Measurements from ENCODE around the gene NACA2. TPM values are rescaled to one million over a fixed set of nuclear protein-coding genes. Genes with fewer than 3 reads are reported as not detected.

Gene NACA2
- total RNA-seq, 1 experiment from 2014 or later: not detected

- RAD21 ChIA-PET (ENCODE audit: low non-redundant PET in 1 of 2, low total read pairs in 2 of 2, uncharacterized antibody in 2 of 2, unreplicated experiment in 2 of 2): no interaction called here
- no peak overlapping the region for H3K4me2 ChIP-seq (ENCODE audit: low read length)
- peak overlapping the region; percentile 34 for H2AFZ ChIP-seq (ENCODE audit: low read depth, low read length, poor library complexity, severe bottlenecking)
- no TSS peak for BruUV-seq (replicated peaks)
- H3K4me1 ChIP-seq (ENCODE audit: control insufficient read depth in 1 of 2, insufficient read depth in 2 of 2, low read length in 2 of 2): peaks cover 5 to 8% of the 10 kb centered on the region in 2 experiments; a peak in 2 of 4 replicates
- peaks cover 0 to 4% of the 10 kb centered on the region in 2 experiments; a peak in 1 of 4 replicates for H3K9me3 ChIP-seq (ENCODE audit: control insufficient read depth in 1 of 2, insufficient read depth in 1 of 2, low read depth in 1 of 2, low read length in 2 of 2)
- no peaks in the 10 kb centered on the region for H4K20me1 ChIP-seq (ENCODE audit: insufficient read depth)
- H3K9ac ChIP-seq (ENCODE audit: low read length): no peak overlapping the region
- no peak overlapping the region for H3K4me3 ChIP-seq (replicated peaks in 1 of 2; ENCODE audit: low read depth in 1 of 2, low read length in 2 of 2)
- ATAC-seq: no peak
- no peaks in the 10 kb centered on the region; the same call in 1 of the 2 replicates for H3K9me2 ChIP-seq (ENCODE audit: insufficient read depth)
- DNase-seq (ENCODE audit: low read depth, low spot score): no peak
- no peak overlapping the region for H3K27ac ChIP-seq (ENCODE audit: low read depth, low read length)
- TF ChIP-seq RAD21 (IDR thresholded peaks at IDR 0.05; ENCODE audit: low read depth): no peak
- TF ChIP-seq EZH2 (IDR thresholded peaks at IDR 0.05): no peak
- no peak for TF ChIP-seq CBX3 (IDR thresholded peaks at IDR 0.05; ENCODE audit: low read depth)
- no peak for TF ChIP-seq SIN3A (IDR thresholded peaks at IDR 0.05; ENCODE audit: low read depth)
- TF ChIP-seq CTCF (IDR thresholded peaks at IDR 0.05 in 2 of 3, conservative IDR thresholded peaks at IDR 0.05 in 1 of 3; ENCODE audit: borderline replicate concordance in 1 of 3, insufficient read depth in 1 of 3, low read depth in 2 of 3, low read length in 2 of 3): no peak
- no peak for TF ChIP-seq POLR2AphosphoS5 (IDR thresholded peaks at IDR 0.05; ENCODE audit: low read depth, low read length)
- no peak for TF ChIP-seq CEBPB (IDR thresholded peaks at IDR 0.05; ENCODE audit: low read depth)
- TF ChIP-seq FOSL1 (IDR thresholded peaks at IDR 0.05; ENCODE audit: low read depth): no peak
- no peak for TF ChIP-seq SP1 (IDR thresholded peaks at IDR 0.05; ENCODE audit: low read depth)
- no peak for TF ChIP-seq ZBTB33 (IDR thresholded peaks at IDR 0.05; ENCODE audit: extremely low read depth, insufficient replicate concordance, low read length)
- TF ChIP-seq JUND (IDR thresholded peaks at IDR 0.05): no peak
- TF ChIP-seq YY1 (IDR thresholded peaks at IDR 0.05; ENCODE audit: extremely low read depth, insufficient replicate concordance, low read depth, low read length): no peak
- TF ChIP-seq POLR2A (IDR thresholded peaks at IDR 0.05; ENCODE audit: borderline replicate concordance, extremely low read depth, insufficient read depth, insufficient read length): no peak
- TF ChIP-seq ELF1 (IDR thresholded peaks at IDR 0.05; ENCODE audit: borderline replicate concordance, low read depth): no peak
- no peak for TF ChIP-seq ATF3 (IDR thresholded peaks at IDR 0.05)
- no peak for TF ChIP-seq ZNF274 (IDR thresholded peaks at IDR 0.05; ENCODE audit: low read depth, low read length)
- no peak for TF ChIP-seq SRF (IDR thresholded peaks at IDR 0.05; ENCODE audit: low read depth)
- no peak for TF ChIP-seq EGR1 (IDR thresholded peaks at IDR 0.05; ENCODE audit: low read depth)
- no peak for TF ChIP-seq ZFX (IDR thresholded peaks at IDR 0.05)
- no peak for TF ChIP-seq REST (IDR thresholded peaks at IDR 0.05; ENCODE audit: low read depth)
- intact Hi-C loops (cut with micrococcal nuclease): no loop called here
- CTCF ChIA-PET: interaction anchor here (1.2 to 2.6 kb wide), 2 partner anchors 22 to 133 kb away, joined by 3 to 7 read pairs; no protein-coding TSS in a partner anchor
- no peaks in the 10 kb centered on the region for H3K36me3 ChIP-seq (ENCODE audit: control insufficient read depth in 1 of 2, insufficient read depth in 2 of 2, low read length in 2 of 2)
- no peaks in the 10 kb centered on the region for H3K79me2 ChIP-seq (ENCODE audit: insufficient read depth, low read length)
- H3K27me3 ChIP-seq (ENCODE audit: insufficient read depth, low read length): no peaks in the 10 kb centered on the region
- POLR2A ChIA-PET: no interaction called here
These were observed 45.6 kb downstream of the NACA2 start for GRCh38 chr17:61545335-61545938.
